ENCODE results near the gene NEDD4L.

DNA sequence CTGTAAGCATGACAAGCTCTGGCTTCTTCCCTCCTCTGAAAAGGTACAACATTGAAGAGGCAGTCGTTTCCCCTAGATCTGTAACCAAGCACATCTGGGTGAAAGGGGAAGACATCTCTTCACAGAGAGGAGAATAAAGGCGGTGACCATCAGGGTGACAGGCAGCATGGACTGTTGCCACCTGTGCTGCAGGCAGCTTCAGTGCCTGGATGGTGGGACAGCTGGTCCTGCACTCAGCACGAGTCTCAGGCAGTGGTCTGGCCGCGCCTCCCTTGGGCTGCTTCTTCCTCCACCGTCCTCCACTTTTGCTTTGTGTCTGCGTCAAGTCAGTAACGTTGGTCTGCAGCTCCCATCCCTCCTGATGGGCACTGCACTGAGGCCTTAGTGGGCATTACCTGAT is 264.4 kb downstream of the NEDD4L start:
- no peak for TF ChIP-seq POLR2A (IDR thresholded peaks at IDR 0.05)
- TF ChIP-seq POLR2AphosphoS5 (IDR thresholded peaks at IDR 0.05) = no peak
- TF ChIP-seq, protein P1, sequence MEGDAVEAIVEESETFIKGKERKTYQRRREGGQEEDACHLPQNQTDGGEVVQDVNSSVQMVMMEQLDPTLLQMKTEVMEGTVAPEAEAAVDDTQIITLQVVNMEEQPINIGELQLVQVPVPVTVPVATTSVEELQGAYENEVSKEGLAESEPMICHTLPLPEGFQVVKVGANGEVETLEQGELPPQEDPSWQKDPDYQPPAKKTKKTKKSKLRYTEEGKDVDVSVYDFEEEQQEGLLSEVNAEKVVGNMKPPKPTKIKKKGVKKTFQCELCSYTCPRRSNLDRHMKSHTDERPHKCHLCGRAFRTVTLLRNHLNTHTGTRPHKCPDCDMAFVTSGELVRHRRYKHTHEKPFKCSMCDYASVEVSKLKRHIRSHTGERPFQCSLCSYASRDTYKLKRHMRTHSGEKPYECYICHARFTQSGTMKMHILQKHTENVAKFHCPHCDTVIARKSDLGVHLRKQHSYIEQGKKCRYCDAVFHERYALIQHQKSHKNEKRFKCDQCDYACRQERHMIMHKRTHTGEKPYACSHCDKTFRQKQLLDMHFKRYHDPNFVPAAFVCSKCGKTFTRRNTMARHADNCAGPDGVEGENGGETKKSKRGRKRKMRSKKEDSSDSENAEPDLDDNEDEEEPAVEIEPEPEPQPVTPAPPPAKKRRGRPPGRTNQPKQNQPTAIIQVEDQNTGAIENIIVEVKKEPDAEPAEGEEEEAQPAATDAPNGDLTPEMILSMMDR (IDR thresholded peaks at IDR 0.05) = no peak

Data from sigmoid colon (tissue), 4 donors.